HEK293 (cell line): Measurements from ENCODE around the gene PPP4R2.

ENCODE experiments used
- PRDM10 ChIP-seq: fragments of 450-650 bp; formaldehyde crosslinking; IDR thresholded peaks from 2 replicates; pipeline ENCODE4 v1.5.1; 2016; ENCODE audit warnings: missing biosample characterization, missing genetic modification characterization
- TSHZ1 ChIP-seq: fragments of 450-650 bp; formaldehyde crosslinking; IDR thresholded peaks from 2 replicates; pipeline ENCODE4 v1.5.1; 2016; ENCODE audit warnings: missing biosample characterization, missing genetic modification characterization, borderline replicate concordance
- YY1 ChIP-seq: fragments of 450-650 bp; formaldehyde crosslinking; IDR thresholded peaks from 2 replicates; pipeline ENCODE4 v1.5.1; 2018; ENCODE audit warnings: missing biosample characterization, missing genetic modification characterization
- ZBTB10 ChIP-seq: fragments of 450-650 bp; formaldehyde crosslinking; IDR thresholded peaks from 2 replicates; pipeline ENCODE4 v1.5.1; 2016; ENCODE audit warnings: missing biosample characterization, missing genetic modification characterization
- ZNF114 ChIP-seq: fragments of 450-650 bp; formaldehyde crosslinking; IDR thresholded peaks from 2 replicates; pipeline ENCODE4 v1.5.0; 2017; ENCODE audit warnings: missing biosample characterization, missing genetic modification characterization
- ZNF280C ChIP-seq: fragments of 450-650 bp; formaldehyde crosslinking; IDR thresholded peaks from 2 replicates; pipeline ENCODE4 v1.5.1; 2016; ENCODE audit warnings: missing biosample characterization, missing genetic modification characterization
- ZNF394 ChIP-seq: fragments of 450-650 bp; formaldehyde crosslinking; IDR thresholded peaks from 2 replicates; pipeline ENCODE4 v1.5.1; 2016; ENCODE audit warnings: missing biosample characterization, missing genetic modification characterization, mild to moderate bottlenecking, moderate library complexity, borderline replicate concordance
- ZNF433 ChIP-seq: fragments of 450-650 bp; formaldehyde crosslinking; IDR thresholded peaks from 2 replicates; pipeline ENCODE4 v1.5.1; 2016; ENCODE audit warnings: missing biosample characterization, missing genetic modification characterization, low read depth
- ZNF518A ChIP-seq: fragments of 450-650 bp; formaldehyde crosslinking; conservative IDR thresholded peaks from 2 replicates; pipeline ENCODE4 v1.5.1; 2016; ENCODE audit warnings: low read depth, missing biosample characterization, missing genetic modification characterization
- ZNF654 ChIP-seq: fragments of 450-650 bp; formaldehyde crosslinking; IDR thresholded peaks from 2 replicates; pipeline ENCODE4 v1.5.1; 2016; ENCODE audit warnings: low read depth, missing biosample characterization, missing genetic modification characterization
- ZXDB ChIP-seq: fragments of 450-650 bp; formaldehyde crosslinking; IDR thresholded peaks from 2 replicates; pipeline ENCODE4 v1.5.1; 2016; ENCODE audit warnings: missing biosample characterization, missing genetic modification characterization

PPP4R2 gene

GRCh38 chr3:72964633-72965032 is 32.0 kb upstream of the PPP4R2 start (continued):
- no peak for TF ChIP-seq ZNF280C (tag by site-specific recombination)
- no peak for TF ChIP-seq ZNF433
- TF ChIP-seq PRDM10, result no peak
- no peak for TF ChIP-seq ZNF394 (tag by site-specific recombination)
- no peak for TF ChIP-seq ZNF114 (tag by site-specific recombination)
- no peak for TF ChIP-seq YY1 (tag by site-specific recombination)
- TF ChIP-seq ZNF654 (tag by site-specific recombination), result no peak
- no peak for TF ChIP-seq ZBTB10 (tag by site-specific recombination)
- no peak for TF ChIP-seq ZNF518A (tag by site-specific recombination)
- no peak for TF ChIP-seq TSHZ1 (tag by site-specific recombination)
- TF ChIP-seq ZXDB (tag by site-specific recombination), result no peak
